ENCODE data around the gene AEN.
A peak's percentile ranks its signal among the peaks of the same experiment; 100 is the strongest.

The AEN gene

DNA sequence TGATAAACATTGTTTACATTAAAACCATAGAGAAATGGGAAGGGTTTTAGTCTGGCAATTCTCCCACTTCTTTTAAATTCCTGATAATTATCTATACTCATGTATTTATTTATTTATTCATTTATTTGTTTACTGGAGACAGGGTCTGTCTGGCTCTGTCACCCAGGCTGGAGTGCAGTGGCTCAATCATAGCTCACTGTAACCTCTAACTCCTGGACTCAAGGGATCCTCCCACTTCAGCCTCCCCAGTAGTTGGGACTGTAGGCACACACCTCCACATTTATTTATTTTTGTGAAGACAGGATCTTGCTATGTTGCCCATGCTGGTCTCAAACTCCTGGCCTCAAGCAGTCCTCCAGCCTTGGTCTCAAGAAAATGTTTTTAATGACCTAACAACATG, 2.5 kb upstream of the AEN start:
- DNase-seq (ENCODE audit: low spot score in 2 of 2) (no peak), ATAC-seq (replicated peaks; ENCODE audit: extremely low read depth, poor library complexity, severe bottlenecking) (no peak)
- Mint-ChIP-seq H3K27ac (ENCODE audit: low read depth) (no peak overlapping the region), H3K4me1 (peaks cover 30% of the 10 kb centered on the region), H3K9me3 (no peaks in the 10 kb centered on the region), H3K4me3 (no peak overlapping the region), H3K27me3 (peaks cover 10% of the 10 kb centered on the region), H3K36me3 (ENCODE audit: insufficient read depth) (peaks cover 8% of the 10 kb centered on the region)

DNA sequence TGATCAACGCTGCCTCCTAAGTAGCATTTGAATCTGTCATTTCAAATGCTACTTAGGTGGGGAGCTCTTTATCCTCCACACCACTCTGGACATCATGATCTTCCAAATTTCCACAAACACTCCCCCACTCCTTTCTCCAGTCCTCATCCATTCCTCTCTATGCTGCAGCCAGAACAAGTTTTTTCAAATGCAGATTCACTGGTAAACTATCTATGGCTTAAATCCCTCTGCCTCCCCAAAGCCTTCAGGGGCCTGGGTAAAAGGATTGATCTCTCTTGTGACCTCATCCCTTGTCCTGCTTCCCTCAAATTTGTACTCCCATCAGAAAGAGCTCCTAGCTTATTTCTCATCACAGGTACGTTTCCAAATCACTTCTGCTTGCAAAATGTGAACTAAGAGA, 1.3 kb upstream of the AEN start:
- Mint-ChIP-seq H3K9me3 (no peaks in the 10 kb centered on the region), H3K4me1 (peaks cover 40% of the 10 kb centered on the region), H3K27ac (ENCODE audit: low read depth) (no peak overlapping the region), H3K36me3 (ENCODE audit: insufficient read depth) (peaks cover 8% of the 10 kb centered on the region), H3K27me3 (peaks cover 10% of the 10 kb centered on the region), H3K4me3 (no peak overlapping the region)
- no peak for ATAC-seq (replicated peaks; ENCODE audit: extremely low read depth, poor library complexity, severe bottlenecking)
- no peak for DNase-seq (ENCODE audit: low spot score in 2 of 2)

DNA sequence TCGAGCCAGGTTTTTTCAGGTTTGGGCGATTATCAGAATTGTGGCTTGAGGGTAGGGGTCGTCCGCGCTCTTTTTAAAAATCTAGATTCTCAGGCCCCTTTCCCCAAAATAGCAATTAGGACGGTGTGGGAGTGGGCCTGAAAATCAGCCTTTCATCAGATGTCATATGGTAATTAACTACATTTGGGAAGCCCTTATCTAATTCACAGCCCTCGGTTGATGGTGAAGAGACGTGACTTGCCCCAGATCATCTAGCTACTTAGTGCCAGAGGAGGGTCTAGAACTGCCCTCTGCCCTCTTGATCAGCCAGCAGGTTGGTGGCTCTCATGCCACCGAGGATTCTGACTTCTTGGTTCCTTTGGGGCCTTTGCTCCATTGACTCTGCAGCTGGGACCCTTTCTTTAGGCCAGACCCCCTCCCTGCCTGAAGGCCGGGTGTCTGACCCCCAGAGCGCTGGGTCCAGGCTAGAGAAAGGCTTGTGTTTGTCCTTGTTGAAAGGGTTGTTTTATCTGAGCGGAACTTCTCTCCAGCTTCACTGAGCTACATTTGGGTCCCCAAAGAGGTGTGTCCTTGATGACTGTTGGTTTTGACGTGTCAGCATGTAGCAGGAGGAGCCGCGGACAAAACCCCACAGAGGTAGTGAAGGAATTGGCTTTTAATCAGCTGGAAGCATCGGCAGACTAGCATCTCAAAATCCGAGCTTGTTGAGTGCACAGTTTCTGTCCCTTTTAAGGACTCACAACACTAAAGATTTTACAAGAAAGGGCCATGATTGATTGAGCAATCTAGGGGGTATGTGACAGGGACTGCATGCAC, 857 bp downstream of the AEN start:
- H3K27ac Mint-ChIP-seq (ENCODE audit: low read depth): peak overlapping the region; percentile 87

DNA sequence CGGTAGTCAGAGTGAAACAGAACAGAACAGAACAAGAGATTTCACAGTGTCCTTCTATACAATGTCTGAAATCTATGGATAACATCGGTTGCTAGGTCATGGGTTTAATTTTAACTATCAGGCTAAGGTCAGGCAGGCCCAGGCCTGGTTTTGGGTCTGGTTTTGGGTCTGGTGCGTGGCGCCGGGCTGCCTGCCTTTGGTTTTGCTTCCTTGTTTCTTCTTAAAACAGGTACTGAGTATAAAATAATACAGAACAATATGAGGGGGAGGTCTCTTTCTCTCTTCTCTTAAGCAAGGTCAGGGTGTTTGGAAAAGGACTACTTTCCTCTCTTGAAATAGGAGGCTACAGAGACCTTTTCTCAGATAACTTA, 1.4 kb downstream of the AEN start:
- peaks cover 48% of the 10 kb centered on the region for H3K4me1 Mint-ChIP-seq
- DNase-seq (ENCODE audit: low spot score in 2 of 2): no peak
- peaks cover 8% of the 10 kb centered on the region for H3K27me3 Mint-ChIP-seq
- peak overlapping the region; percentile 79 for H3K4me3 Mint-ChIP-seq
- no peaks in the 10 kb centered on the region for H3K9me3 Mint-ChIP-seq
- H3K36me3 Mint-ChIP-seq (ENCODE audit: insufficient read depth): peaks cover 12% of the 10 kb centered on the region
- peak overlapping the region; percentile 87 for H3K27ac Mint-ChIP-seq (ENCODE audit: low read depth)
- no peak for ATAC-seq (replicated peaks; ENCODE audit: extremely low read depth, poor library complexity, severe bottlenecking)

More for the DNA sequence above, 857 bp downstream of the AEN start:
- Mint-ChIP-seq H3K4me1 (peaks cover 43% of the 10 kb centered on the region), H3K27me3 (peaks cover 10% of the 10 kb centered on the region), H3K36me3 (ENCODE audit: insufficient read depth) (peaks cover 8% of the 10 kb centered on the region), H3K4me3 (peak overlapping the region; percentile 79), H3K9me3 (no peaks in the 10 kb centered on the region)
- peak; percentile 55 for ATAC-seq (replicated peaks; ENCODE audit: extremely low read depth, poor library complexity, severe bottlenecking)
- DNase-seq (ENCODE audit: low spot score in 2 of 2): peak in 1 of 2 donors; percentile 49

DNA sequence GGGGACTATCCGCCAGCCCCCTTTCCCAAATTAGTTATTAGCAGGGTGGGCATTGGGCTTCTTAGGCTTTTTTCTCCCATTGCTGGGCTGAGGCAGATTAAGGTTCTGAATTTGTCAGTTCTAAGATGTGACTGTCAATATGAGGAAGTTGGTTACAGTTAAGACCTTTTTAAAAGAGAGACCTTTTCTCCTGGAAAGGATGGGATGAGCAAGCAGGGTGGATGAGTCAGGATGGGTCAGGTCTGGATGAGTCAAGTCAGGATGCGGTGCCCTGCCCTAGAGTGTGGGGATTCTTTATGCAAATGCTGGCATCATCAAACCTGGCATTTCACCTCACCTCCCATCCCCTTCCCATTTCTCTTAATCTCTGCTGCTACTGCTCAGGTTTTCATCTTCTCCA, 1.9 kb downstream of the AEN start:
- ATAC-seq (replicated peaks; ENCODE audit: extremely low read depth, poor library complexity, severe bottlenecking) (no peak), DNase-seq (ENCODE audit: low spot score in 2 of 2) (no peak)
- Mint-ChIP-seq H3K4me3 (peak overlapping the region; percentile 79), H3K36me3 (ENCODE audit: insufficient read depth) (peaks cover 15% of the 10 kb centered on the region), H3K27ac (ENCODE audit: low read depth) (peak overlapping the region; percentile 87), H3K4me1 (peaks cover 53% of the 10 kb centered on the region), H3K9me3 (no peaks in the 10 kb centered on the region), H3K27me3 (peaks cover 4% of the 10 kb centered on the region)

DNA sequence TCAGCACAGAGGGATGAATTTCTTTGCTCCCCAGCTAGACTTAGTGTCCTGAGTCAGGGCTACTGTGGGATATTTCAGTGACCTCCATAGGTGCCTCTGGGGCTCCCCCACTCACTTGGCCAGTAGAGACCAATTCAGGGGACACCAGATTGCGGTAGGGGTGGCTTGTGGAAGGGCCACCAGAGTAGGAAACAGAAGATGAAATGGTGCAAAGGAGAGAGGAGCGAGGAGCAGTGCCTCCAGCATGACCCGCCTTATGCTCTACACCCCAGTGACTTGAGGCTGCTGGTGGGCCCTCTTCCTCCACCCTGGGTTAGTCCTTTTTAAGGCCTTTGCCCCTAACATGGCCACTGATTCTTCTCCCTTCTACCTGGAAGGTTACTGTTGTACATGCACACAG, 2.5 kb downstream of the AEN start:
- peak overlapping the region; percentile 79 for H3K4me3 Mint-ChIP-seq
- H3K36me3 Mint-ChIP-seq (ENCODE audit: insufficient read depth): peaks cover 15% of the 10 kb centered on the region
- no peak for DNase-seq (ENCODE audit: low spot score in 2 of 2)
- no peaks in the 10 kb centered on the region for H3K27me3 Mint-ChIP-seq
- peaks cover 58% of the 10 kb centered on the region for H3K4me1 Mint-ChIP-seq
- peak overlapping the region; percentile 87 for H3K27ac Mint-ChIP-seq (ENCODE audit: low read depth)
- no peak for ATAC-seq (replicated peaks; ENCODE audit: extremely low read depth, poor library complexity, severe bottlenecking)
- no peaks in the 10 kb centered on the region for H3K9me3 Mint-ChIP-seq

DNA sequence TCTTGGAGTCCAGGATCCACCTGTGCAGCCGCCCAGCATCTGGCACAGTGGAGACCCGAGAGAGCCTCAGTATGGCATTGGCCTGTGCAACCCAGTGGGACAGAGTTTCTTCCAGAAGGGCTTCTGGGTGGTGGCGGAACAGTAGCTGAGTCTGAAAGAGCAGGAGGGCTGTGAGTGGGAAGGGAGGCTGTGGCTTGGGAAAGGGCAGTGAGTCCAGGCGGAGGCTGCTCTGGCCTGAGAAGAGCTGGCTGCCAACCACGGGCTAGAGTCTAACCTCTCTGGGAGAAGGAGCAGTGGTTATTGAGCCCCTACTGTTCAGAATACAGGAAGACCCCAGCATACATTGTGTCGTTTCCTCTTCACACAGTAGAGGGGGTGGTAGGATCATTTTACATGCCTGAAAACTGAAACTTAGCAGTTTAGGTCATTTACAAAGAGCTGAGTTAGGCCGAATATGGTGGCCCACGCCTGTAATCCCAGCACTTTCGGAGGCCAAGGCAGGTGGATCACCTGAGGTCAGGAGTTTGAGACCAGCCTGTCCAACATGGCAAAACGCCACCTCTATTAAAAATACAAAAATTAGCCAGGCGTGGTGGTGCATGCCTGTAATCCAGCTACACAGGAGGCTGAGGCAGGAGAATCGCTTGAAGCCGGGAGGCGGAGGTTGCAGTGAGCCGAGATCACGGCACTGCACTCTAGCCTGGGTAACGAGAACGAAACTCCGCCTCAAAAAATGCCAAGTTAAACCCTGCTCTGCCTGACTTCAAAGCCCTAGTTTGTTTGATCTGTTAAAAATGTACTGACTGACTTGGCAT, 3.2 kb downstream of the AEN start:
- H3K4me3 Mint-ChIP-seq: peak overlapping the region; percentile 61
- H3K4me1 Mint-ChIP-seq: peaks cover 61% of the 10 kb centered on the region
- peaks cover 15% of the 10 kb centered on the region for H3K36me3 Mint-ChIP-seq (ENCODE audit: insufficient read depth)
- H3K27ac Mint-ChIP-seq (ENCODE audit: low read depth): peak overlapping the region; percentile 87
- DNase-seq (ENCODE audit: low spot score in 2 of 2) (peak; percentile 40 to 57), ATAC-seq (replicated peaks; ENCODE audit: extremely low read depth, poor library complexity, severe bottlenecking) (peak; percentile 42)
- no peaks in the 10 kb centered on the region for H3K27me3 Mint-ChIP-seq
- no peaks in the 10 kb centered on the region for H3K9me3 Mint-ChIP-seq

DNA sequence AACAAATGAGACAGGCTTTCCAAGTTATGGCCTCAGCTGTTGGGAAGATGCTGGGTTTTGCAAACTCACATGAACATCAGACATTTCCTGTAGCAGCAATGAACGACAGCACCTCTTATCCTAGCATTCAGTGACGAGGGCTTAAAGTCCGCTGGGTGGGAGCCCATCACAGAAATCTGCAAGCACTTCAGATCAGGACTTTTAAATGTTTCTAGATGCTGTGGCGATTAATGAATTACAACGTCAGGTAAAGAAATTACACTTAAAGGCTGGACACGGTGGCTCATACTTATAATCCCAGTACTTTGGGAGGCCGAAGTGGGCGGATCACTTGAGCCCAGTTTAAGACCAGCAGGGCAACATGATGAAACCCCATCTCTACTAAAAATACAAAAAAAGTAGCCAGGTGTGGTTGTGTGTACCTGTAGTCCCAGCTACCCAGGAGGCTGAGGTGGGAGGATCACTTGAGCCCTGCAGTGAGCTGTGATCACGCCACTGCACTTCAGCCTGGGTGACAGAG, 3.9 kb downstream of the AEN start:
- H3K27ac Mint-ChIP-seq (ENCODE audit: low read depth): peak overlapping the region; percentile 87
- H3K36me3 Mint-ChIP-seq (ENCODE audit: insufficient read depth): peaks cover 15% of the 10 kb centered on the region
- DNase-seq (ENCODE audit: low spot score in 2 of 2) (no peak), ATAC-seq (replicated peaks; ENCODE audit: extremely low read depth, poor library complexity, severe bottlenecking) (no peak)
- H3K27me3 Mint-ChIP-seq: no peaks in the 10 kb centered on the region
- no peaks in the 10 kb centered on the region for H3K9me3 Mint-ChIP-seq
- peak overlapping the region; percentile 61 for H3K4me3 Mint-ChIP-seq
- H3K4me1 Mint-ChIP-seq: peaks cover 68% of the 10 kb centered on the region

DNA sequence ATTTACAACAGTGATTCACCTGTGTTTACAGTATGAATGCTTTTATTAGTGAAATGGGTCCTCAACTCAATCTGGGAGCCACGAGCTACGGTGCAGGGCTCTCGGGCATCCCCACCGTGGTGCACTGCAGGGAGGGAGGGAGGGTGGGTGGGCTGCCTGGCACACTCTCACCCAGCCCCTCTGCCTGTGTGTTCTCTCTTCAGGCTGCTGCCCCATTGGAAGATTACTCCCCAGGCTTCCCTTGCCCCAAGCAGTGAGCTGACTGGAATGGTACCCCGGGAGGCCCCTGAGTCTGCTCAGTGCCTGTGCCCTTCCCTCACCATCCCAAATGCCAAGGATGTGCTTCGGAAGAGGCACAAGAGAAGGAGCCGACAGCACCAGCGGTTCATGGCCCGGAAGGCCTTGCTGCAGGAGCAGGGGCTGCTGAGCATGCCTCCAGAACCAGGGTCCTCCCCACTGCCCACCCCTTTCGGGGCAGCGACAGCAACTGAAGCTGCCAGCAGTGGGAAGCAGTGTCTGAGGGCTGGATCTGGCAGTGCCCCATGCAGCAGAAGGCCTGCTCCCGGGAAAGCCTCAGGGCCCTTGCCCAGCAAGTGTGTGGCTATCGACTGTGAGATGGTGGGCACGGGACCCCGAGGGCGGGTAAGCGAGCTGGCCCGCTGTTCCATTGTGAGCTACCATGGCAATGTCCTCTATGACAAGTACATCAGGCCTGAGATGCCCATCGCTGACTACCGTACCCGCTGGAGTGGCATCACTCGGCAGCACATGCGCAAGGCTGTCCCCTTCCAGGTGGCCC, 5.0 kb downstream of the AEN start:
- ATAC-seq (replicated peaks; ENCODE audit: extremely low read depth, poor library complexity, severe bottlenecking): no peak
- Mint-ChIP-seq H3K36me3 (ENCODE audit: insufficient read depth) (peaks cover 16% of the 10 kb centered on the region), H3K4me1 (peaks cover 73% of the 10 kb centered on the region), H3K9me3 (no peaks in the 10 kb centered on the region), H3K27ac (ENCODE audit: low read depth) (no peak overlapping the region), H3K4me3 (no peak overlapping the region), H3K27me3 (no peaks in the 10 kb centered on the region)
- DNase-seq (ENCODE audit: low spot score in 2 of 2): no peak

DNA sequence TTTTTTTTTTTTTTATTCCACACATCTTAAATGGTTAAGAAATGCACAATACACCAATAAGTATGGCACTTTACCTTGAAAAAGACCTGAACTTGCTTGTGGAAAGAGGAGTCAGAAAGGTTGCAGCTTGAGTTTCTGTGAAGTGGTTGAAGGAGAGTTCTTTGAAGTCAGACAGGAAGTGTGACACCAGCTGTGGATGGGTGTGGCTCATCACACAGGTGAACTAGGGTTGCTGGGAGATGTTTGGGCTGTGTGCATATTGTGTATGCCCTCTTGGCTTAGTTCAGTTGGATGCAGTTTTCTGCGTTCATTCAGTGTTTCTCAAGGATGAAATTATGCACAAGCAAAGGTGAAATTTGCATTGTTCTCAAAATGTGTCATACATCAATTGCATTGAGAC, 6.3 kb downstream of the AEN start:
- Mint-ChIP-seq H3K4me3 (peak overlapping the region; percentile 34), H3K27me3 (no peaks in the 10 kb centered on the region), H3K4me1 (peaks cover 60% of the 10 kb centered on the region), H3K36me3 (ENCODE audit: insufficient read depth) (peaks cover 11% of the 10 kb centered on the region), H3K27ac (ENCODE audit: low read depth) (peak overlapping the region; percentile 69), H3K9me3 (no peaks in the 10 kb centered on the region)
- DNase-seq (ENCODE audit: low spot score in 2 of 2): peak in 1 of 2 donors; percentile 59
- peak; percentile 88 for ATAC-seq (replicated peaks; ENCODE audit: extremely low read depth, poor library complexity, severe bottlenecking)

DNA sequence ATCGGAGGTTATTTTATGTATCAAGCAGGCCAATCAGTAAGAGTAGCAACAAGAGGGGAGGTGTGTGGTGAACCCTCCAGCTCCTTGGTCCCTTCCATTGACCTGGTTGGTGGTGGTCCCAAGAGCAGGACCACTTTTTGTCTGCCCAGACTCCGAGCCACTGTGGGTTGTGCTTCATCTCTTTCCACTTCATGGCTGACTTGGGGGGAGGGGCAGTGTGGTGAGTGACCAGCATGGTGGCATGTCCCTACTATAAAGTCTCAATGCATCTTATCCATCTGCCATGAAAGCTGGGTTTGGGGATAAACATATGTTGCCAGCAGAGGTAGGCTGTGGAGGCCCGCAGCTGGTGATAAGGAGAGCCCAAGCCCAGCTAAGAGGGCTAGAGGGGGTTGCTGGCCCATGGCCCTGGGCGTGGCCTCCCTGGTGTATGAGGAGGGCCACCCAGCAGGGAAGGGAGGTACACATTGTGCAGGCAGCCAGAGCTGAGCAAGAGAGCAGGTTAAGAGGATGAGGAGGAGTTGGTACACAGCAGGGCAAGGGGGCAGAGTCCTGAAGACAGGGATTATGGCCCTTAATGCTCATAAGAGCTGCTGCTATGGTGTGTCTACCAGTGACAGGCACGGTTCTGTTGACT, 7.0 kb downstream of the AEN start:
- H3K4me3 Mint-ChIP-seq: peak overlapping the region; percentile 34
- peaks cover 9% of the 10 kb centered on the region for H3K36me3 Mint-ChIP-seq (ENCODE audit: insufficient read depth)
- DNase-seq (ENCODE audit: low spot score in 2 of 2): no peak
- peak overlapping the region; percentile 69 for H3K27ac Mint-ChIP-seq (ENCODE audit: low read depth)
- peaks cover 53% of the 10 kb centered on the region for H3K4me1 Mint-ChIP-seq
- H3K9me3 Mint-ChIP-seq: no peaks in the 10 kb centered on the region
- ATAC-seq (replicated peaks; ENCODE audit: extremely low read depth, poor library complexity, severe bottlenecking): no peak
- H3K27me3 Mint-ChIP-seq: no peaks in the 10 kb centered on the region

DNA sequence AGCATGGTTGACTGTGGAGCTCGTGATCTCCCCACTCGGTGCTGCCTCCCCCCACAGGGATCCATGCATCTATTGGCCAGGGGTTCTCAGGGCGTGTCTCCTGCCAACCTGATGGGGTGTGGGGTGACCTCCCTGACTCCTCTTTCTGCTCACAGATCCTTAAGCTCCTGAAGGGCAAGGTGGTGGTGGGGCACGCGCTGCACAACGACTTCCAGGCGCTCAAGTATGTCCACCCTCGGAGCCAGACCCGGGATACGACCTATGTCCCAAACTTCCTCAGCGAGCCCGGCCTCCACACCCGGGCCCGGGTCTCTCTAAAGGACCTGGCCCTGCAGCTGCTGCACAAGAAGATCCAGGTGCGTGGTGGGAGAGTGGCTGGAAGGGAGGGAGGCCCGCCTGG, 7.9 kb downstream of the AEN start:
- Mint-ChIP-seq H3K4me3 (no peak overlapping the region), H3K36me3 (ENCODE audit: insufficient read depth) (peaks cover 9% of the 10 kb centered on the region), H3K9me3 (no peaks in the 10 kb centered on the region), H3K27me3 (no peaks in the 10 kb centered on the region), H3K4me1 (peaks cover 44% of the 10 kb centered on the region), H3K27ac (ENCODE audit: low read depth) (peak overlapping the region; percentile 89)
- ATAC-seq (replicated peaks; ENCODE audit: extremely low read depth, poor library complexity, severe bottlenecking): no peak
- DNase-seq (ENCODE audit: low spot score in 2 of 2): no peak

Data from central memory CD8-positive, alpha-beta T cell (primary cell).